OCI-LY3 (cell line): Measurements from ENCODE around the gene FDX2.

Source experiments
- H2AFZ ChIP-seq: fragments of 200-600, 300-600 bp; shearing (Covaris generic); 2 replicates; pipeline ENCODE4 v1.6.0; 2014; ENCODE audit warnings: antibody characterized with exemption, low read depth, low read length
- H3K27ac ChIP-seq: fragments of 200-600, 300-600 bp; sonication (generic); 2 replicates; pipeline ENCODE4 v1.5.1; 2014; ENCODE audit warnings: mild to moderate bottlenecking, low read length, moderate library complexity, mixed read lengths
- H3K27me3 ChIP-seq: fragments of 200-600, 300-600 bp; sonication (generic); 2 replicates; pipeline ENCODE4 v1.6.1; 2014; ENCODE audit warnings: low read depth, low read length, mixed read lengths
- H3K36me3 ChIP-seq: fragments of 200-600, 300-600 bp; sonication (generic); replicated peaks from 2 replicates; pipeline ENCODE3; 2014; ENCODE audit warnings: low read depth, low read length, mixed read lengths
- H3K4me1 ChIP-seq: fragments of 300-600, 200-600 bp; sonication (generic); 2 replicates; pipeline ENCODE4 v1.6.1; 2014; ENCODE audit warnings: low read length, mixed read lengths
- H3K4me2 ChIP-seq: fragments of 200-600, 300-600 bp; sonication (generic); 2 replicates; pipeline ENCODE4 v1.6.1; 2014; ENCODE audit warnings: low read length, mixed read lengths
- H3K4me3 ChIP-seq: fragments of 300-600, 200-600 bp; sonication (generic); 2 replicates; pipeline ENCODE4 v1.5.1; 2014; ENCODE audit warnings: antibody characterized with exemption, mild to moderate bottlenecking, low read length, moderate library complexity
- H3K79me2 ChIP-seq: fragments of 300-600, 200-600 bp; shearing (Covaris generic); 2 replicates; pipeline ENCODE4 v1.6.1; 2014; ENCODE audit warnings: mild to moderate bottlenecking, low read length, mixed read lengths
- H3K9ac ChIP-seq: fragments of 300-600, 200-600 bp; shearing (Covaris generic); 2 replicates; pipeline ENCODE4 v1.6.0; 2014; ENCODE audit warnings: mild to moderate bottlenecking, low read length, moderate library complexity
- H3K9me3 ChIP-seq: fragments of 200-600, 300-600 bp; shearing (Covaris generic); 2 replicates; pipeline ENCODE4 v1.6.1; 2014; ENCODE audit warnings: low read length, mixed read lengths; ENCODE audit not compliant: insufficient read depth
- H4K20me1 ChIP-seq: fragments of 200-600, 300-600 bp; sonication (generic); 2 replicates; pipeline ENCODE4 v1.6.1; 2016; ENCODE audit warnings: low read length, mixed read lengths; ENCODE audit not compliant: insufficient read depth
- CTCF ChIP-seq: fragments of 200-600, 300-600 bp; sonication (generic); IDR thresholded peaks from 2 replicates; pipeline ENCODE4 v1.5.1; 2014; ENCODE audit warnings: antibody characterized with exemption, low read length, low read depth
- EZH2phosphoT487 ChIP-seq: fragments of 200-600 bp; shearing (Covaris generic); IDR thresholded peaks from 2 replicates; pipeline ENCODE4 v1.6.1; 2018; ENCODE audit warnings: antibody characterized with exemption, mixed run types, low read depth

FDX2 gene

GRCh38 chr19:10279737-10280442 is 35.9 kb downstream of the FDX2 start:
- Histone ChIP-seq H3K79me2 (peaks cover 85% of the 10 kb centered on the region), H4K20me1 (peaks cover 89% of the 10 kb centered on the region), H3K4me3 (no peak overlapping the region), H3K36me3 (peaks cover 74% of the 10 kb centered on the region), H3K4me1 (peaks cover 32% of the 10 kb centered on the region), H3K27me3 (no peaks in the 10 kb centered on the region), H3K4me2 (no peak overlapping the region), H3K9ac (no peak overlapping the region), H2AFZ (no peak overlapping the region), H3K9me3 (no peaks in the 10 kb centered on the region), H3K27ac (no peak overlapping the region)
- no peak for TF ChIP-seq EZH2phosphoT487
- TF ChIP-seq CTCF = no peak

GRCh38 chr19:10278935-10279334 is 36.9 kb downstream of the FDX2 start:
- no peak overlapping the region for H3K9ac ChIP-seq
- TF ChIP-seq EZH2phosphoT487 (no peak), CTCF (no peak)
- peaks cover 72% of the 10 kb centered on the region for H3K36me3 ChIP-seq
- H3K79me2 ChIP-seq = peaks cover 94% of the 10 kb centered on the region
- H3K27ac ChIP-seq = peak overlapping the region; percentile 27
- peaks cover 89% of the 10 kb centered on the region for H4K20me1 ChIP-seq
- H3K4me1 ChIP-seq = peaks cover 41% of the 10 kb centered on the region
- no peak overlapping the region for H3K4me2 ChIP-seq
- H3K27me3 ChIP-seq = no peaks in the 10 kb centered on the region
- H3K9me3 ChIP-seq = no peaks in the 10 kb centered on the region
- H2AFZ ChIP-seq = no peak overlapping the region
- H3K4me3 ChIP-seq = no peak overlapping the region

GRCh38 chr19:10277795-10278589 is 37.8 kb downstream of the FDX2 start:
- H4K20me1 ChIP-seq = peaks cover 86% of the 10 kb centered on the region
- H3K36me3 ChIP-seq = peaks cover 64% of the 10 kb centered on the region
- TF ChIP-seq CTCF = no peak
- TF ChIP-seq EZH2phosphoT487 = no peak
- H3K79me2 ChIP-seq = peaks cover 94% of the 10 kb centered on the region
- H3K9ac ChIP-seq = no peak overlapping the region
- 0 out of 2 replicates have a peak overlapping the region, but pooled peaks have one; percentile 0 for H3K4me2 ChIP-seq
- H3K4me1 ChIP-seq = peaks cover 49% of the 10 kb centered on the region
- H3K27ac ChIP-seq = peak overlapping the region; percentile 27
- H2AFZ ChIP-seq = no peak overlapping the region
- no peaks in the 10 kb centered on the region for H3K9me3 ChIP-seq
- H3K27me3 ChIP-seq = no peaks in the 10 kb centered on the region
- no peak overlapping the region for H3K4me3 ChIP-seq

GRCh38 chr19:10274589-10274988 is 41.2 kb downstream of the FDX2 start:
- Histone ChIP-seq H3K4me1 (peaks cover 58% of the 10 kb centered on the region), H3K4me3 (peak overlapping the region; percentile 23; the same call in 1 of the 2 replicates), H3K79me2 (peaks cover 99% of the 10 kb centered on the region), H3K36me3 (peaks cover 57% of the 10 kb centered on the region), H3K27me3 (no peaks in the 10 kb centered on the region), H3K4me2 (peak overlapping the region; percentile 32; the same call in 1 of the 2 replicates), H3K9ac (no peak overlapping the region), H3K27ac (peak overlapping the region; percentile 40), H4K20me1 (peaks cover 63% of the 10 kb centered on the region), H3K9me3 (no peaks in the 10 kb centered on the region), H2AFZ (no peak overlapping the region)
- TF ChIP-seq CTCF = no peak
- no peak for TF ChIP-seq EZH2phosphoT487
